Measurements from ENCODE around the gene HK1. TPM values are rescaled to one million over a fixed set of nuclear protein-coding genes. Genes with fewer than 3 reads are reported as not detected.

Gene HK1
- total and polyA plus RNA-seq, 2 of the 4 experiments (the other 2 are of a cell fraction), result 53.7 to 90.5 TPM

- Histone ChIP-seq H2BK15ac (ENCODE audit: low read depth, low read length) (no peak overlapping the region), H3K4me2 (ENCODE audit: low read depth, low read length) (no peak overlapping the region), H3K4me3 (ENCODE audit: insufficient read depth, low read depth, low read length) (no peak overlapping the region), H2AK5ac (ENCODE audit: low read depth, low read length) (no peak overlapping the region), H3K56ac (ENCODE audit: extremely low read depth, insufficient read depth, low read length) (no peak overlapping the region), H4K91ac (ENCODE audit: insufficient read depth, low read depth, low read length) (no peak overlapping the region), H3K4me1 (ENCODE audit: control insufficient read depth, insufficient read depth, low read length) (no peaks in the 10 kb centered on the region; the same call in 1 of the 2 replicates), H2BK20ac (ENCODE audit: low read depth, low read length) (no peak overlapping the region), H3K9ac (ENCODE audit: low read depth, low read length) (no peak overlapping the region), H3K9me1 (ENCODE audit: insufficient read depth, low read length) (peaks cover 4% of the 10 kb centered on the region; the same call in 1 of the 2 replicates), H3K27me3 (ENCODE audit: control insufficient read depth, insufficient read depth, low read length) (peaks cover 16% of the 10 kb centered on the region; the same call in 1 of the 2 replicates), H3K27ac (ENCODE audit: insufficient read depth, low read length) (no peak overlapping the region), H2AK9ac (replicated peaks; ENCODE audit: low read depth, low read length, poor library complexity) (peak overlapping the region; percentile 1), H3K9me3 (ENCODE audit: control insufficient read depth, insufficient read depth, low read length) (no peaks in the 10 kb centered on the region), H4K8ac (ENCODE audit: low read depth in 2 of 2, low read length in 2 of 2) (no peak overlapping the region), H2BK120ac (ENCODE audit: low read depth, low read length) (no peak overlapping the region), H3K4ac (ENCODE audit: low read depth, low read length) (no peak overlapping the region), H4K20me1 (ENCODE audit: insufficient read depth, low read length) (no peaks in the 10 kb centered on the region), H3K14ac (replicated peaks; ENCODE audit: low read depth, low read length) (no peak overlapping the region), H3K36me3 (ENCODE audit: control insufficient read depth, insufficient read depth, low read length) (no peaks in the 10 kb centered on the region), H4K5ac (ENCODE audit: low read depth, low read length) (no peak overlapping the region), H3K79me1 (ENCODE audit: low read depth in 1 of 2, low read length in 2 of 2) (no peaks in the 10 kb centered on the region), H3K23ac (ENCODE audit: low read depth, low read length) (no peak overlapping the region), H2AFZ (replicated peaks; ENCODE audit: low read length, poor library complexity) (no peak overlapping the region), H3K18ac (ENCODE audit: low read depth, low read length) (no peak overlapping the region), H2BK5ac (ENCODE audit: low read depth, low read length, poor library complexity, severe bottlenecking) (no peak overlapping the region)
- whole genome bisulfite sequencing, 2 experiments (ENCODE audit: extremely low coverage in 2 of 2, insufficient read length in 1 of 2), result 80% methylated on average over 1 of the region's 3 CpGs; no CpG with 5 or more reads in 1 of the 2 experiments
- no peak for TF ChIP-seq RAD21 (IDR thresholded peaks at IDR 0.05; ENCODE audit: low read length)
- TF ChIP-seq FOS (IDR thresholded peaks at IDR 0.05; ENCODE audit: low read depth, low read length), result no peak
- intact Hi-C loops (cut with micrococcal nuclease), result loop anchor here (5.0 to 10.0 kb wide), 2 partner anchors 405 to 628 kb away; no protein-coding TSS in a partner anchor
- DNase-seq, result no peak
- ATAC-seq (ENCODE audit: low read depth), result no peak
- CTCF ChIA-PET, result no interaction called here
- POLR2A ChIA-PET (ENCODE audit: unreplicated experiment), result no interaction called here
- BruUV-seq (replicated peaks), result no TSS peak
- in situ Hi-C loops (cut with MboI; ENCODE audit: low sequenced_read_pairs), result loop anchor here (10.0 kb wide), 1 partner anchor 408 kb away; no protein-coding TSS in a partner anchor
- dilution Hi-C loops (cut with HindIII; ENCODE audit: low sequenced_read_pairs, unreplicated experiment), result no loop called here
These were observed 134.0 kb downstream of the HK1 start for GRCh38 chr10:69412232-69412790.
